ENCODE results near the gene MTMR12.

MTMR12 gene

DNA sequence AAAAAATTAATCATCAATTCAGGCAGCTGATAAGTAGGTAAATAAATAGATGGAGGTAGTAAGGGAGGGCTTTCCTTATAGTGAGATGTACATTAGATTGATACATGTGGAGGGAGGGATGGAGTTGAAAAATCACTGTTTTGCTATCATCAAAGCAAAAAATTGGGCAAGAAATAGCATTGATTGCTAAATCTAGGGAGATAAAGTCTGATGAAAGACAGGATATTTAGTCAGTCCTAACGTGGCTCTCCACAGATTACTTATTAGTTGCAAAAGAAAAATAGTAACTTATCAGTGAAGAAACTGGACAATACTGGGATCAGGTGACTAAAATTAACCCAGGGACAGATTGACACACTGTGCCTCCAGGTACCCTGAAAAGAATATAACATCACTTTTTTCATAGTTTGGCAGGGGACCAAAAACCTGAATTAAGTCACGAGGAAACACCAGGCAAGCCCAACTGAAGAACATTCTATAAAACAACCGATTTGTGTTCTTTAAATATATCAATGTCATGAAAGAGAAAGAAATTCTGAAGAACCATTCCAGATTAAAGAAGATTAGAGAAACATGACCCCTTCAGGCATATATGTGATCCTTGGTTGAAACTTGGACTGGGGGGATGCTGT, 111.5 kb downstream of the MTMR12 start:
- FAIRE-seq (no peak), DNase-seq (ENCODE audit: low spot score) (no peak)

DNA sequence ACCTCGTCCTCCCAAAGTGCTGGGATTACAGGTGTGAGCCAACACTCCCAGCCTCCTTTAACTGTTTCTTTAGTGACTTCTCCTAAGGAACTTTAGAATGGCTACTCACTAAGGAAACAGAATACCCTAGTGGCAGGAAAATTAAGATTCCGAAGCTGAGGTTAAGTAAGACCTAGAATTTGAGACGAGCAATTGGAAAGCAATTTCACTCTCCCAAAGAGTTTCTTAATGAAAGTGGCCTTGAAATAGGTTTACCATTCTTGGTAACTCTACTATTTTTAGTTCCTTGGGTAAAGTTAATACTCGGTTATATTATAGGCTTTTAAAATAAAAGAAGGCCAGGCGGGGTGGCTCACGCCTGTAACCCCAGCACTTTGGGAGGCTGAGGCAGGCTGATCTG, 115.7 kb downstream of the MTMR12 start:
- FAIRE-seq (no peak), DNase-seq (ENCODE audit: low spot score) (no peak)

DNA sequence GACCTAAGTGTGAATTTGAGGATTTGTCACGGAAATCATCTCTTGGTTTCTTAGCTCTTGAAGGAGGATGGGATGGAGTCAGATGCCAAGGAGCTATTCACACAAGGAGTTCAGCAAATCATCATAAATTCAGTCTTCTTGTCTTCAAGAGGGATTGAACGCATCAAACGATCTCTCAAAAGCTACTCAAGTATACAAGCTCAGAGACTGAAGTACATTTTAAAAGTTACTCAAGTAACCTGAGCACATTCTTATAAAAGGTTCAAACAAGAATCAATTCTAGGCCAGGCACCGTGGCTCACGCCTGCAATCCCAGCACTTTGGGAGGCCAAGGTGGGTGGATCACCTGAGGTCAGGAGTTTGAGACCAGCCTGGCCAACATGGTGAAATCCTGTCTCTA, 117.5 kb downstream of the MTMR12 start:
- DNase-seq (ENCODE audit: low spot score) (no peak), FAIRE-seq (no peak)

DNA sequence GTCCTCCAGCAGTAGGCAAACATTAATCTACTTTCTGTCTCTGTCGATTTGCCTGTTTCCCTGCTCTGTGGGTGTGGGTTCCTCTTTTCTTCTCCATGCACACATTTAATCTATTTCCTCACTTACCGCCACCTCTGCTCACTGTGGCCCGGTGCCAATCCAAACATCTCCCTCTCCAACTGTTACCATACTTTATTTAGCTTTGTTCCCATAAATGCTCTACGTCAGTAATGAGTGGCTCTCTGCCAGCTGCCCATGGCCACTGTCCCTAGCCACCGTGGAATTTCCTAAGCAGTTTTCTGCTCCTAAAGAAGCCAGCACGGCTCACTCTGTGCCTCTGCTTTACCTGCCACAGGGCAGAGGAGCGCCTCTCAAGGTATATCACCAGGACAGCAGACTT, 119.1 kb downstream of the MTMR12 start:
- FAIRE-seq (peak; percentile 92), DNase-seq (ENCODE audit: low spot score) (peak; percentile 66)

DNA sequence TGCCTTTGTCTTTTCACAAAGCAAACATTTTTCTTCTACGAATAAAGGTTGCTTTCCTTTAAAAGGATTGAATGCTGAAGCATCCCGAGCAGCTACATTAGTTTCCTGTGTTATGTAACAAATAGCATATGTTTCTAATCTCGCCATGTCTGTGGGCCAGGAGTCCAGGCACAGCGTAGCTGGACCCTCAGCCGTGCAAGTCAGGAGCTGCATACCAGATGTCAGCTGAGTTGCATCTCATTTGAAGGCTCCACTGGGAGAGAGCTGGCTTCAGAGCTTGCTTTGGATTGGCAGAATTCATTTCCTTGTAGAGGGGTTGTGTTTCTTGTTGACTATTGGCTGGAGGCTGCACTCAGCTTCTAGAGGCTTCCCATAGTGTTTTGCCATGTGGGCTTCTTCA, 122.6 kb downstream of the MTMR12 start:
- FAIRE-seq (no peak), DNase-seq (ENCODE audit: low spot score) (no peak)

DNA sequence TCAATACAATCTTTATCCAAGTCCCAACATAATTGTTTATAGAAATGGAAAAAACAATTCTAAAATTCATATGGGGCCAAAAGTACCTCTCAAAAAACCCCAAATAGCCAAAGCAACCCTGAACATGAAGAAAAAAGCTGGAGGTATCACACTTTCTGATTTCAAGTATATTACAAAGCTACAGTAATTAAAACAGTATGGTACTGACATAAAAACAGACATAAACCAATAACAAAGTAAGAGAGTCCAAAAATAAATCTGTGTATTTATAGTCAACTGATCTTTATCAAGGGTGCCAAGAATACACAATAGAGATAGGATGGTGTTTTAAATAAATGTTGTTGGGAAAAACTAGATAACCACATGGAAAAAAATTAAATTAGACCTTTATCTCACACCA, 125.1 kb downstream of the MTMR12 start:
- DNase-seq (ENCODE audit: low spot score) (no peak), FAIRE-seq (no peak)

DNA sequence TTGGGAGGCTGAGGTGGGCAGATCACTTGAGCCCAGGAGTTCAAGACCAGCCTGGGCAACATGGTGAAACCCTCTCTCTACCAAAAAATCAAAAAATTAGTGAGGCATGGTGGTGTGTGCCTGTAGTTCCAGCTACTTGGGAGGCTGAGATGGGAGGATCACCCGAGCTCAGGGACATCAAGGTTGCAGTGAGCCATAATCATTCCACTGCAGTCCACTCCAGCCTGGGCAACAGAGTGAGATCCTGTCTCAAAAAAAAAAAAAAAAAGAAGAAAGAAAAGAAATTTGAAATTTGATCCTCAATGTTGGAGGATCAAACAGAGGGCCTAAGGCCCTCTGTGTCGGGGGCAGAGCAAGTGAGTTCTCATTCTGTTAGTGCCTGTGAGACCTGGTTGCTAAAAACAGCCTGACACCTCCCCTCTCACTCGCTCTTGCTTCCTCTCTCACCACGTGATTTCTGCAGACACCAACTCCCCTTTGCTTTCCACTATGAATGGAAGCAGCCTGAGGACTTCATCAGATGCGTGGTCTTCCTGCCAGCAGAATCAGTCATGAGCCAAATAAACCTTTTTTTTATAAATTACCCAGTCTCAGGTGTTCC, 130.2 kb downstream of the MTMR12 start:
- no peak for FAIRE-seq
- no peak for DNase-seq (ENCODE audit: low spot score)

All from urothelium cell line (cell line).